Motor neuron (in vitro differentiated cells): ENCODE results near the gene NKAP. TPM values are rescaled to one million over a fixed set of nuclear protein-coding genes. Genes with fewer than 3 reads are reported as not detected.
A peak's percentile ranks its signal among the peaks of the same experiment; 100 is the strongest.

Source experiments
- ATAC-seq, 8 experiments: fragments of 200-7000 bp; cut with Tn5 transposase; replicated peaks in 6 of 8; 2 replicates each; pipeline ENCODE4 v1.8.0; 2021; ENCODE audit warnings: mild to moderate bottlenecking in 8 of 8, moderate library complexity in 8 of 8
- H3K27ac ChIP-seq, 2 donors: fragments of 250-450 bp; sonication (Bioruptor Pico); 2 replicates each; pipeline ENCODE4 v1.9.0; 2021; ENCODE audit warnings: antibody characterized with exemption in 2 of 2, mild to moderate bottlenecking in 2 of 2, moderate library complexity in 1 of 2
- H3K4me1 ChIP-seq, 2 donors: fragments of 250-450 bp; sonication (Bioruptor Pico); replicated peaks in 1 of 2; 2 replicates each; pipeline ENCODE4 v1.6.1; 2021; ENCODE audit warnings: antibody characterized with exemption in 2 of 2, mild to moderate bottlenecking in 2 of 2, moderate library complexity in 1 of 2
- H3K4me3 ChIP-seq, 5 donors: fragments of 250-450 bp; sonication (Bioruptor Pico); 2 replicates each; pipeline ENCODE4 v1.9.0; 2021; ENCODE audit warnings: antibody characterized with exemption in 5 of 5, mild to moderate bottlenecking in 5 of 5, moderate library complexity in 4 of 5
- WGBS, 10 experiments: fragments of 450-650 bp; shearing (Covaris generic); methylation state at CpG; one replicate each; pipeline ENCODE4 v1.0.0; 2022; 5-methylcytosine and 5-hydroxymethylcytosine counted together
- in situ Hi-C, 9 experiments: fragments of 400-800 bp; cut with MboI; loops; one replicate each; pipeline ENCODE4 v1.15.0; 2021; ENCODE audit warnings: low sequenced_read_pairs in 9 of 9, low pct_unique_long_range_greater_than_20kb in 2 of 9; ENCODE audit not compliant: unreplicated experiment in 9 of 9
- total RNA-seq, 8 experiments: library from RNA; unstranded; fragments of 300-600 nt; gene quantifications; 2 replicates each; pipeline versions ENCODE4 v1.2.3 to v1.2.4, GENCODE V29; 2022

Gene NKAP
- total RNA-seq, 8 experiments from 2014 or later = 6.9 to 12.7 (median 9.4) TPM

GRCh38 chrX:119871599-119872395 is 71.8 kb downstream of the NKAP start, which contains the start of the genes NDUFA1 and RNF113A:
Gene NDUFA1, plus strand, starts transcription at chrX:119871832. Its CDS starts 80 bp downstream, at chrX:119871912.
Gene RNF113A, minus strand, starts transcription at chrX:119871733. Its CDS starts 120 bp downstream, at chrX:119871613.
- H3K4me1 ChIP-seq = peaks cover 0 to 9% of the 10 kb centered on the region in 2 donors
- in situ Hi-C loops = no loop called here
- ATAC-seq = peak; percentile 90 to 95 (median 94)
- WGBS, 10 experiments = 0 to 59% (median 0%) methylated on average over 3 to 22 of the region's 62 CpGs; no CpG with 5 or more reads in 6 of the 10 experiments
- peak within 1 kb of the TSS; percentile 44 to 98 (median 63) for H3K4me3 ChIP-seq
- peak within 1 kb of the TSS; percentile 89 to 99 for H3K27ac ChIP-seq

- peak overlapping the region; percentile 44 to 98 (median 63) for H3K4me3 ChIP-seq
- peaks cover 0 to 9% of the 10 kb centered on the region in 2 donors for H3K4me1 ChIP-seq
- in situ Hi-C loops = no loop called here
- peak; percentile 27 to 58 (median 50) for ATAC-seq
- WGBS, 10 experiments = 0 to 38% (median 0%) methylated on average over 1 to 24 of the region's 26 CpGs; no CpG with 5 or more reads in 5 of the 10 experiments
- peak overlapping the region; percentile 89 to 99 for H3K27ac ChIP-seq
These were observed 72.3 kb downstream of the NKAP start for GRCh38 chrX:119871245-119871598.

Other genes with a start within 250 kb of the NKAP start
- gene SOWAHD, start 185.2 kb downstream of the NKAP start, total RNA-seq = 1 to 10 TPM in 3 of 8 experiments, under 1 TPM in 4, not detected in 1; 0.18 to 4.0 (median 0.87) TPM
- 1,000 to 10,000 TPM; 2,348 to 7,389 (median 4,761) TPM for gene RPL39, start 152.1 kb downstream of the NKAP start, total RNA-seq
- 10 to 100 TPM; 11.9 to 28.7 (median 16.3) TPM for gene UPF3B, start 90.8 kb downstream of the NKAP start, total RNA-seq
- gene RNF113A, start 72.0 kb downstream of the NKAP start, total RNA-seq = 10 to 100 TPM; 17.3 to 33.8 (median 20.7) TPM
- 100 to 1,000 TPM; 122 to 196 (median 146) TPM for gene NDUFA1, start 71.9 kb downstream of the NKAP start, total RNA-seq
- gene AKAP14, start 47.9 kb downstream of the NKAP start, total RNA-seq = 10 to 100 TPM in 1 of 8 experiments, under 1 TPM in 1, not detected in 6; 0.16 to 31.4 TPM
- under 1 TPM in 3 of 8 experiments, not detected in 5; 0.11 to 0.43 (median 0.42) TPM for gene RHOXF2B, start 133.9 kb upstream of the NKAP start, total RNA-seq
- gene RHOXF1, start 172.2 kb upstream of the NKAP start, total RNA-seq = under 1 TPM in 2 of 8 experiments, not detected in 6; 0.16 to 0.82 TPM
- gene RHOXF2, start 214.9 kb upstream of the NKAP start, total RNA-seq = 1 to 10 TPM in 2 of 8 experiments, under 1 TPM in 6; 0.13 to 1.3 (median 0.64) TPM